ENCODE data around the gene SYT1.

- TF ChIP-seq RAD21 (IDR thresholded peaks at IDR 0.05) (no peak), REST (IDR thresholded peaks at IDR 0.05) (no peak), SP1 (IDR thresholded peaks at IDR 0.05) (no peak), NR2F2 (IDR thresholded peaks at IDR 0.05) (no peak), CTCF (IDR thresholded peaks at IDR 0.05; ENCODE audit: low read depth, low read length, missing input control) (no peak), TAF1 (conservative IDR thresholded peaks at IDR 0.05) (no peak), ATF3 (IDR thresholded peaks at IDR 0.05) (no peak), YY1 (IDR thresholded peaks at IDR 0.05) (no peak), MAX (IDR thresholded peaks at IDR 0.05) (no peak), JUND (IDR thresholded peaks at IDR 0.05) (no peak), GABPA (IDR thresholded peaks at IDR 0.05 in 1 of 2, conservative IDR thresholded peaks at IDR 0.05 in 1 of 2) (no peak)
Observed at GRCh38 chr12:79302162-79302814, 437.7 kb downstream of the SYT1 start.

Data from liver (tissue), 3 donors.